Suprapubic skin (tissue), 4 donors: ENCODE results near the gene EPYC.

ENCODE experiments used
- CTCF ChIP-seq, 2 donors: fragments of 200-600 bp in 1 of 2; fragments of 450-650 bp in 1 of 2; sonication (generic) in 1 of 2; IDR thresholded peaks; one replicate each; pipeline ENCODE4 v1.5.1; 2016 to 2019; ENCODE audit warnings: antibody characterized with exemption in 2 of 2, mild to moderate bottlenecking in 1 of 2, moderate library complexity in 1 of 2
- EP300 ChIP-seq: sonication (generic); formaldehyde crosslinking; IDR thresholded peaks from one replicate; pipeline ENCODE4 v1.6.1; 2017; ENCODE audit warnings: antibody characterized with exemption
- POLR2A ChIP-seq, 2 donors: fragments of 450-650 bp; IDR thresholded peaks; one replicate each; pipeline ENCODE4 v1.6.1; 2017; ENCODE audit warnings: antibody characterized with exemption in 2 of 2, mild to moderate bottlenecking in 2 of 2, moderate library complexity in 2 of 2
- POLR2AphosphoS5 ChIP-seq, 3 donors: sonication (generic); formaldehyde crosslinking; IDR thresholded peaks; one replicate each; pipeline ENCODE4 v1.6.1; 2017; ENCODE audit warnings: antibody characterized with exemption in 3 of 3

GRCh38 chr12:90970471-90970870 is 34.3 kb downstream of the EPYC start:
- TF ChIP-seq CTCF (IDR thresholded peaks at IDR 0.05) (no peak), EP300 (no peak), POLR2A (IDR thresholded peaks at IDR 0.05) (no peak), POLR2AphosphoS5 (IDR thresholded peaks at IDR 0.05) (no peak)
